Naive thymus-derived CD4-positive, alpha-beta T cell (primary cell): ENCODE results near the gene FBXO33. TPM values are rescaled to one million over a fixed set of nuclear protein-coding genes. Genes with fewer than 3 reads are reported as not detected.

Source experiments
- ATAC-seq: fragments of 150-1000 bp; cut with Tn5 transposase; 2 replicates; pipeline ENCODE4 v1.10.0; 2021; ENCODE audit warnings: mild to moderate bottlenecking, moderate library complexity
- CTCF ChIA-PET: fragments of 350-600 bp; sonication (Branson Sonifier 250); formaldehyde crosslinking; loops from one replicate; lab custom pipeline; 2021; ENCODE audit warnings: antibody characterized with exemption; lab: Charles Lee
- POLR2A ChIA-PET: fragments of 350-600 bp; sonication (Branson Sonifier 250); formaldehyde crosslinking; loops from one replicate; lab custom pipeline; 2021; ENCODE audit warnings: antibody characterized with exemption, inconsistent platforms; lab: Charles Lee
- DNase-seq, 9 donors: peaks; one replicate each; pipeline versions ENCODE4 v3.0.0 to v3.0.0-alpha.2; 2020 to 2022; ENCODE audit warnings: mixed read lengths in 1 of 9
- H3K27ac ChIP-seq: one replicate; pipeline ENCODE4 v1.7.0; 2013; ENCODE audit warnings: mild to moderate bottlenecking, low read depth, low read length, moderate library complexity
- H3K27me3 ChIP-seq, 2 donors: one replicate each; pipeline ENCODE4 v1.7.0; 2013; ENCODE audit warnings: low read length in 2 of 2, mild to moderate bottlenecking in 2 of 2, moderate library complexity in 2 of 2; ENCODE audit not compliant: control insufficient read depth in 2 of 2, insufficient read depth in 2 of 2
- H3K36me3 ChIP-seq, 3 experiments: 1 replicate in 2 of 3; 2 replicates in 1 of 3; pipeline ENCODE4 v1.7.0; 2013; ENCODE audit warnings: low read length in 3 of 3, mild to moderate bottlenecking in 3 of 3, moderate library complexity in 1 of 3; ENCODE audit not compliant: insufficient read depth in 3 of 3, control insufficient read depth in 2 of 3
- H3K4me1 ChIP-seq, 2 donors: one replicate each; pipeline ENCODE4 v1.7.0; 2013; ENCODE audit warnings: low read length in 2 of 2, mild to moderate bottlenecking in 2 of 2, moderate library complexity in 1 of 2; ENCODE audit not compliant: control insufficient read depth in 2 of 2, insufficient read depth in 2 of 2
- H3K4me3 ChIP-seq: 2 replicates; pipeline ENCODE4 v1.7.0; 2013; ENCODE audit warnings: mild to moderate bottlenecking, low read length
- H3K9me3 ChIP-seq, 3 experiments: 1 replicate in 2 of 3; 2 replicates in 1 of 3; pipeline ENCODE4 v1.7.0; 2013; ENCODE audit warnings: low read length in 3 of 3; ENCODE audit not compliant: control insufficient read depth in 2 of 3
- H3K27ac Mint-ChIP-seq, 9 donors: one replicate each; pipeline ENCODE4 v1.8.0; 2020 to 2022; ENCODE audit warnings: mixed read lengths in 9 of 9, mild to moderate bottlenecking in 8 of 9, moderate library complexity in 5 of 9, inconsistent platforms in 2 of 9
- H3K27me3 Mint-ChIP-seq, 5 donors: one replicate each; pipeline ENCODE4 v1.8.0; 2021 to 2022; ENCODE audit warnings: mixed read lengths in 5 of 5, mild to moderate bottlenecking in 1 of 5
- H3K36me3 Mint-ChIP-seq, 5 donors: one replicate each; pipeline ENCODE4 v1.8.0; 2020 to 2022; ENCODE audit warnings: mixed read lengths in 5 of 5, mild to moderate bottlenecking in 3 of 5, inconsistent platforms in 1 of 5
- H3K4me1 Mint-ChIP-seq, 7 donors: one replicate each; pipeline ENCODE4 v1.8.0; 2020 to 2022; ENCODE audit warnings: mixed read lengths in 7 of 7, mild to moderate bottlenecking in 3 of 7, inconsistent platforms in 1 of 7
- H3K4me3 Mint-ChIP-seq, 10 donors: one replicate each; pipeline ENCODE4 v1.8.0; 2020 to 2022; ENCODE audit warnings: mild to moderate bottlenecking in 10 of 10, mixed read lengths in 10 of 10, moderate library complexity in 6 of 10, inconsistent platforms in 2 of 10
- H3K9me3 Mint-ChIP-seq, 11 donors: one replicate each; pipeline ENCODE4 v1.8.0; 2020 to 2022; ENCODE audit warnings: mixed read lengths in 11 of 11, mild to moderate bottlenecking in 4 of 11, inconsistent platforms in 1 of 11, moderate library complexity in 1 of 11
- intact Hi-C, 2 donors: fragments of 100-400 bp; cut with micrococcal nuclease; formaldehyde crosslinking; loops; one replicate each; pipeline ENCODE4 v1.15.1; 2023
- polyA plus RNA-seq, 2 donors: library from polyadenylated mRNA; unstranded; fragments of 300-500 nt; fragmentation: Illumina TruSeq; gene quantifications; one replicate each; pipeline ENCODE4 v1.2.3, GENCODE V29; 2021
- total RNA-seq, 6 experiments: library from RNA in 5 of 6; stranded (reverse) in 5 of 6; gene quantifications; 1 replicate in 5 of 6; 2 replicates in 1 of 6; pipeline ENCODE4 v1.2.3 and lab custom pipeline; 2021 to 2026

Gene FBXO33
- total and polyA plus RNA-seq, 7 experiments from 2014 or later: 16.5 to 68.2 (median 25.8) TPM

DNA sequence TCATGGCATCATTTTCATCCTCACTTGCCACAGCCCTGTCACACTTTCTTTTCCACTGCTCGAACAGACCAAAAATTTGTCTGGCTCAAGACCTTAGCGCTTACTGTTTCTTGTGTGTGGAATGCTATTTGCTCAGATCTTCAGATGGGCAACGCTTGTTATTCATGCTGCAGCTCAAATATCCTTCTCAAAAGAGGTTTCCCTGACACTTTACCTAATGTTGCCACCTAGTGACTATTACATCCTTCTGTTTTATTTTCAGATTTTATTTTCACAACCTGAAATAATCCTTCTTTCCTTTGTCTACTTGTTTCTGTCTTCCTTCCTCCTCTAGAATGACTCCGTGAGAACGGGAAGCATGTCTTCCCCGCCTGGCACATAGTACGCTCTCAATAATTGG, 5.6 kb downstream of the FBXO33 start:
- peak overlapping the region in 4 of 9 donors; percentile 9 to 76 (median 48) for H3K27ac Mint-ChIP-seq
- ChIA-PET CTCF (interaction anchor here (1.0 to 2.3 kb wide), 3 partner anchors 106 to 257 kb away, joined by 3 to 7 read pairs (median 4); partner anchors contain the start of gene TRAPPC6B), POLR2A (interaction anchor here (1.0 kb wide), 1 partner anchor 26 kb away, joined by 3 read pairs; no protein-coding TSS in a partner anchor)
- H3K4me3 Mint-ChIP-seq: peak overlapping the region; percentile 0 to 100 (median 58)
- peaks cover 0 to 8% (median 6%) of the 10 kb centered on the region in 5 donors for H3K36me3 Mint-ChIP-seq
- DNase-seq (peak in 2 of 9 donors; percentile 22 to 25), ATAC-seq (peak; percentile 34)
- Histone ChIP-seq H3K4me3 (no peak overlapping the region), H3K27ac (no peak overlapping the region), H3K36me3 (peaks cover 0 to 6% (median 0%) of the 10 kb centered on the region in 3 experiments), H3K9me3 (no peaks in the 10 kb centered on the region), H3K4me1 (peaks cover 31 to 52% of the 10 kb centered on the region in 2 donors), H3K27me3 (no peaks in the 10 kb centered on the region)
- intact Hi-C loops: loop anchor here (1.0 to 5.0 kb wide), 3 partner anchors 114 to 319 kb away; no protein-coding TSS in a partner anchor
- H3K27me3 Mint-ChIP-seq: no peaks in the 10 kb centered on the region
- H3K9me3 Mint-ChIP-seq: no peaks in the 10 kb centered on the region
- H3K4me1 Mint-ChIP-seq: peaks cover 55 to 94% (median 84%) of the 10 kb centered on the region in 7 donors

DNA sequence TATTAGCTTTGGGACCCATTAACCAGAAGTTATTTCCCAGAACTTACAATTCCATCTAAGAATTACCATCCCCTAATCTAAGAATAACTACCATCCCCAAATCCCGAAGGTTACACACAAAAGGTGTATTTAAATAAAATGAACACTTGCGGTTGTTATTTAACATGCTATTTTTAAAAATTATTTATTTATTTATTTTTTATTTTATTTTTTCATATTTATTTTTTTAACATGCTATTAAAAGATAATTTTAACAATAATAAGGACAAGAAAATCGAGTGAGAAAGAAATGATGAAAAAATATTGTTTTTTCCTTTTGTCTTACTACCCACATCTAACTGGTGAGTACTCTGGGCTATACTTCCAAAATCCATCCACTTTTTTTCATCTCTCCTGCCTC, 6.3 kb downstream of the FBXO33 start:
- POLR2A ChIA-PET: no interaction called here
- CTCF ChIA-PET: interaction anchor here (1.0 to 2.3 kb wide), 3 partner anchors 106 to 256 kb away, joined by 3 to 7 read pairs (median 4); partner anchors contain the start of gene TRAPPC6B
- ATAC-seq (no peak), DNase-seq (no peak)
- Mint-ChIP-seq H3K36me3 (peaks cover 0 to 14% (median 12%) of the 10 kb centered on the region in 5 donors), H3K27ac (peak overlapping the region in 1 of 9 donors; percentile 28), H3K4me1 (peaks cover 57 to 98% (median 87%) of the 10 kb centered on the region in 7 donors), H3K27me3 (no peaks in the 10 kb centered on the region), H3K9me3 (peaks cover 0 to 2% (median 0%) of the 10 kb centered on the region in 11 donors), H3K4me3 (peak overlapping the region in 8 of 10 donors; percentile 27 to 100 (median 58))
- Histone ChIP-seq H3K27me3 (no peaks in the 10 kb centered on the region), H3K27ac (no peak overlapping the region), H3K4me3 (no peak overlapping the region), H3K4me1 (peaks cover 31 to 52% of the 10 kb centered on the region in 2 donors), H3K36me3 (no peaks in the 10 kb centered on the region), H3K9me3 (no peaks in the 10 kb centered on the region)
- intact Hi-C loops: loop anchor here (1.0 to 5.0 kb wide), 3 partner anchors 114 to 319 kb away; no protein-coding TSS in a partner anchor

GRCh38 chr14:39423793-39424192, 8.4 kb downstream of the FBXO33 start:
- peak overlapping the region in 2 of 9 donors; percentile 2 to 26 for H3K27ac Mint-ChIP-seq
- H3K9me3 ChIP-seq: no peaks in the 10 kb centered on the region
- peaks cover 15 to 33% of the 10 kb centered on the region in 2 donors for H3K4me1 ChIP-seq

GRCh38 chr14:39422243-39422642, 10.0 kb downstream of the FBXO33 start:
- no peak overlapping the region for H3K27ac ChIP-seq
- H3K4me1 ChIP-seq: peaks cover 9 to 25% of the 10 kb centered on the region in 2 donors
- H3K27me3 ChIP-seq: no peaks in the 10 kb centered on the region
- POLR2A ChIA-PET: interaction anchor here (3.4 kb wide), 1 partner anchor 9 kb away, joined by 14 read pairs; the partner anchor contains the start of gene FBXO33
- no peak for ATAC-seq
- H3K4me3 ChIP-seq: no peak overlapping the region
- Mint-ChIP-seq H3K27ac (peak overlapping the region in 1 of 9 donors; percentile 6), H3K4me3 (peak overlapping the region in 3 of 10 donors; percentile 1 to 40 (median 35)), H3K36me3 (peaks cover under 1 to 37% (median 29%) of the 10 kb centered on the region in 5 donors), H3K27me3 (no peaks in the 10 kb centered on the region), H3K4me1 (peaks cover 35 to 81% (median 68%) of the 10 kb centered on the region in 7 donors), H3K9me3 (peaks cover 0 to 19% (median 1%) of the 10 kb centered on the region in 11 donors)
- H3K36me3 ChIP-seq: no peaks in the 10 kb centered on the region
- CTCF ChIA-PET: interaction anchor here (1.5 kb wide), 1 partner anchor 10 kb away, joined by 3 read pairs; the partner anchor contains the start of gene FBXO33
- no peak for DNase-seq
- H3K9me3 ChIP-seq: peaks cover 0 to 1% (median under 1%) of the 10 kb centered on the region in 3 experiments
- intact Hi-C loops: no loop called here

More at GRCh38 chr14:39423793-39424192, 8.4 kb downstream of the FBXO33 start:
- Mint-ChIP-seq H3K27me3 (no peaks in the 10 kb centered on the region), H3K36me3 (peaks cover 0 to 34% (median 27%) of the 10 kb centered on the region in 5 donors), H3K4me3 (peak overlapping the region in 5 of 10 donors; percentile 1 to 28 (median 5)), H3K4me1 (peaks cover 41 to 95% (median 82%) of the 10 kb centered on the region in 7 donors), H3K9me3 (peaks cover 0 to 14% (median 0%) of the 10 kb centered on the region in 11 donors)
- CTCF ChIA-PET: interaction anchor here (0.7 to 1.5 kb wide), 2 partner anchors 8 to 192 kb away, joined by 3 read pairs; partner anchors contain the start of gene FBXO33
- H3K36me3 ChIP-seq: no peaks in the 10 kb centered on the region
- POLR2A ChIA-PET: interaction anchor here (0.6 to 3.4 kb wide), 2 partner anchors 7 to 9 kb away, joined by 3 to 14 read pairs; partner anchors contain the start of gene FBXO33
- H3K4me3 ChIP-seq: no peak overlapping the region
- intact Hi-C loops: no loop called here
- H3K27me3 ChIP-seq: no peaks in the 10 kb centered on the region
- ATAC-seq: no peak
- no peak for DNase-seq
- H3K27ac ChIP-seq: no peak overlapping the region

- ChIA-PET CTCF (no interaction called here), POLR2A (no interaction called here)
- H3K9me3 Mint-ChIP-seq: peaks cover 0 to 44% (median 16%) of the 10 kb centered on the region in 11 donors
- peaks cover 0 to 9% of the 10 kb centered on the region in 2 donors for H3K4me1 ChIP-seq
- H3K4me3 Mint-ChIP-seq: no peak overlapping the region
- H3K27me3 Mint-ChIP-seq: no peaks in the 10 kb centered on the region
- peaks cover 0 to 18% (median 11%) of the 10 kb centered on the region in 3 experiments for H3K9me3 ChIP-seq
- H3K27ac ChIP-seq: no peak overlapping the region
- no peak for DNase-seq
- H3K27me3 ChIP-seq: no peaks in the 10 kb centered on the region
- peaks cover 21 to 69% (median 59%) of the 10 kb centered on the region in 7 donors for H3K4me1 Mint-ChIP-seq
- intact Hi-C loops: no loop called here
- ATAC-seq: no peak
- no peak overlapping the region for H3K4me3 ChIP-seq
- H3K36me3 ChIP-seq: peaks cover 0 to 6% (median 0%) of the 10 kb centered on the region in 3 experiments
- H3K36me3 Mint-ChIP-seq: peaks cover 12 to 60% (median 50%) of the 10 kb centered on the region in 5 donors
- no peak overlapping the region for H3K27ac Mint-ChIP-seq
Measured at GRCh38 chr14:39419272-39419671, 13.0 kb downstream of the FBXO33 start.

DNA sequence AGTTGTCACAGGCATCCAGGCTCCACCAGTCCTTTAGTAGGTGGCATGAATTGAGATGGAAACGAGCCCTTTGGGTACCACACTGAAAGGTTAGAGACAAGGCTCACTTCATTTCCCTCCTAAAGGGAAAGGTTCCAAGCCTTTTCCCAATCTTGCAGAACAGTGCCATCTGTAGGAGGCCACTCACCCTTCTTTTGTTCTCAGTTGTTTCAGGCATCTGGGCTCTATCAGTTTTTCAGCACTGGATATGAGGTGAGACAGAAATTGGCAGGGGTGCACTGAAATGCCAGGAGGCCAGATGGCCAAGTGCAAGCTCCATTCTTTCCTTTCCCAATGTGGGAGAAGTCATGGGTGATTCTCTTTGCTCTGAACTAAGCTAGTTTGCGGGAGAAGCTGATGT, 15.2 kb downstream of the FBXO33 start:
- H3K27ac Mint-ChIP-seq: peak overlapping the region in 2 of 9 donors; percentile 8 to 80
- POLR2A ChIA-PET: interaction anchor here (2.0 kb wide), 1 partner anchor 15 kb away, joined by 7 read pairs; the partner anchor contains the start of gene FBXO33
- peaks cover 16 to 77% (median 62%) of the 10 kb centered on the region in 5 donors for H3K36me3 Mint-ChIP-seq
- intact Hi-C loops: loop anchor here in 1 of 2 donors (2.0 kb wide), 1 partner anchor 16 kb away; the partner anchor contains the start of gene FBXO33
- DNase-seq (no peak), ATAC-seq (no peak)
- peaks cover 0 to 6% (median 0%) of the 10 kb centered on the region in 3 experiments for H3K36me3 ChIP-seq
- no peak overlapping the region for H3K4me3 Mint-ChIP-seq
- H3K27me3 Mint-ChIP-seq: no peaks in the 10 kb centered on the region
- H3K27ac ChIP-seq: no peak overlapping the region
- H3K9me3 Mint-ChIP-seq: peaks cover 3 to 65% (median 25%) of the 10 kb centered on the region in 11 donors
- H3K4me1 Mint-ChIP-seq: peaks cover 8 to 63% (median 48%) of the 10 kb centered on the region in 7 donors
- H3K4me1 ChIP-seq: peaks cover 0 to under 1% of the 10 kb centered on the region in 2 donors
- no peak overlapping the region for H3K4me3 ChIP-seq
- CTCF ChIA-PET: interaction anchor here (0.9 kb wide), 1 partner anchor 33 kb away, joined by 3 read pairs; no protein-coding TSS in a partner anchor
- H3K27me3 ChIP-seq: no peaks in the 10 kb centered on the region
- H3K9me3 ChIP-seq: peaks cover 0 to 24% (median 11%) of the 10 kb centered on the region in 3 experiments
